OCI-LY3 (cell line): Measurements from ENCODE around the gene DNAJC4.

ENCODE experiments used
- EZH2phosphoT487 ChIP-seq: fragments of 200-600 bp; shearing (Covaris generic); IDR thresholded peaks from 2 replicates; pipeline ENCODE4 v1.6.1; 2018; ENCODE audit warnings: antibody characterized with exemption, mixed run types, low read depth
- TF ChIP-seq, protein P1 (sequence below): fragments of 200-600, 300-600 bp; sonication (generic); IDR thresholded peaks from 2 replicates; pipeline ENCODE4 v1.5.1; 2014; ENCODE audit warnings: antibody characterized with exemption, low read length, low read depth

GRCh38 chr11:64208086-64208795 is 22.1 kb upstream of the DNAJC4 start:
- TF ChIP-seq, protein P1, sequence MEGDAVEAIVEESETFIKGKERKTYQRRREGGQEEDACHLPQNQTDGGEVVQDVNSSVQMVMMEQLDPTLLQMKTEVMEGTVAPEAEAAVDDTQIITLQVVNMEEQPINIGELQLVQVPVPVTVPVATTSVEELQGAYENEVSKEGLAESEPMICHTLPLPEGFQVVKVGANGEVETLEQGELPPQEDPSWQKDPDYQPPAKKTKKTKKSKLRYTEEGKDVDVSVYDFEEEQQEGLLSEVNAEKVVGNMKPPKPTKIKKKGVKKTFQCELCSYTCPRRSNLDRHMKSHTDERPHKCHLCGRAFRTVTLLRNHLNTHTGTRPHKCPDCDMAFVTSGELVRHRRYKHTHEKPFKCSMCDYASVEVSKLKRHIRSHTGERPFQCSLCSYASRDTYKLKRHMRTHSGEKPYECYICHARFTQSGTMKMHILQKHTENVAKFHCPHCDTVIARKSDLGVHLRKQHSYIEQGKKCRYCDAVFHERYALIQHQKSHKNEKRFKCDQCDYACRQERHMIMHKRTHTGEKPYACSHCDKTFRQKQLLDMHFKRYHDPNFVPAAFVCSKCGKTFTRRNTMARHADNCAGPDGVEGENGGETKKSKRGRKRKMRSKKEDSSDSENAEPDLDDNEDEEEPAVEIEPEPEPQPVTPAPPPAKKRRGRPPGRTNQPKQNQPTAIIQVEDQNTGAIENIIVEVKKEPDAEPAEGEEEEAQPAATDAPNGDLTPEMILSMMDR = no peak
- no peak for TF ChIP-seq EZH2phosphoT487
